HEK293 (cell line): ENCODE data around the gene WTIP.

Experiments
- CTCF ChIA-PET: fragments of 350-600 bp; formaldehyde crosslinking; extraction: SDS; loops from one replicate; lab custom pipeline; 2021; ENCODE audit warnings: antibody characterized with exemption; lab: Yijun Ruan, JAX
- POLR2A ChIA-PET: fragments of 300-600 bp; formaldehyde crosslinking; extraction: SDS; loops from one replicate; lab custom pipeline; 2020; ENCODE audit warnings: antibody characterized with exemption, inconsistent platforms; lab: Yijun Ruan, JAX
- H3K27ac ChIP-seq: fragments of 200-500 bp; sonication (Bioruptor generic); 2 replicates; pipeline ENCODE4 v1.5.1; 2014; ENCODE audit warnings: low read depth, low read length, control low read depth, inconsistent platforms; ENCODE audit errors: extremely low read depth
- H3K36me3 ChIP-seq, 2 experiments: fragments of 200-500 bp in 1 of 2; sonication (Bioruptor generic) in 1 of 2; 1 replicate in 1 of 2; 2 replicates in 1 of 2; pipeline ENCODE4 v1.5.1; 2014 to 2017; ENCODE audit warnings: inconsistent platforms in 2 of 2, low read length in 2 of 2; ENCODE audit not compliant: control insufficient read depth in 2 of 2, insufficient read depth in 1 of 2
- H3K4me1 ChIP-seq: fragments of 200-500 bp; sonication (Bioruptor generic); 2 replicates; pipeline ENCODE4 v1.5.1; 2014; ENCODE audit warnings: mild to moderate bottlenecking, low read length, inconsistent platforms; ENCODE audit not compliant: control insufficient read depth, insufficient read depth
- H3K4me3 ChIP-seq: 2 replicates; pipeline ENCODE4 v1.5.1; 2011; ENCODE audit warnings: low read depth, mild to moderate bottlenecking, control low read depth, low read length, moderate library complexity
- H3K9me3 ChIP-seq: fragments of 200-500 bp; sonication (Bioruptor generic); 2 replicates; pipeline ENCODE4 v1.5.1; 2014; ENCODE audit warnings: low read depth, low read length, inconsistent platforms; ENCODE audit not compliant: control insufficient read depth, insufficient read depth
- GLI4 ChIP-seq: fragments of 450-650 bp; formaldehyde crosslinking; IDR thresholded peaks from 2 replicates; pipeline ENCODE4 v1.5.1; 2016; ENCODE audit warnings: missing biosample characterization, missing genetic modification characterization
- KLF16 ChIP-seq: fragments of 450-650 bp; formaldehyde crosslinking; IDR thresholded peaks from 2 replicates; pipeline ENCODE4 v1.5.1; 2017; ENCODE audit warnings: missing biosample characterization, missing genetic modification characterization
- KLF8 ChIP-seq: fragments of 450-650 bp; formaldehyde crosslinking; IDR thresholded peaks from 2 replicates; pipeline ENCODE4 v1.5.1; 2016; ENCODE audit warnings: missing biosample characterization, missing genetic modification characterization
- ZBTB6 ChIP-seq: fragments of 450-650 bp; formaldehyde crosslinking; IDR thresholded peaks from 2 replicates; pipeline ENCODE4 v1.5.1; 2017; ENCODE audit warnings: missing biosample characterization, missing genetic modification characterization
- ZFP69B ChIP-seq: fragments of 450-650 bp; formaldehyde crosslinking; IDR thresholded peaks from 2 replicates; pipeline ENCODE4 v1.5.1; 2016; ENCODE audit warnings: missing biosample characterization, missing genetic modification characterization
- ZNF112 ChIP-seq: fragments of 450-650 bp; formaldehyde crosslinking; IDR thresholded peaks from 2 replicates; pipeline ENCODE4 v1.5.0; 2017; ENCODE audit warnings: missing biosample characterization, missing genetic modification characterization
- ZNF114 ChIP-seq: fragments of 450-650 bp; formaldehyde crosslinking; IDR thresholded peaks from 2 replicates; pipeline ENCODE4 v1.5.0; 2017; ENCODE audit warnings: missing biosample characterization, missing genetic modification characterization
- ZNF138 ChIP-seq: fragments of 450-650 bp; formaldehyde crosslinking; IDR thresholded peaks from 2 replicates; pipeline ENCODE4 v1.5.1; 2016; ENCODE audit warnings: missing biosample characterization, missing genetic modification characterization, borderline replicate concordance
- ZNF169 ChIP-seq: fragments of 450-650 bp; formaldehyde crosslinking; IDR thresholded peaks from 2 replicates; pipeline ENCODE4 v1.5.1; 2016; ENCODE audit warnings: missing biosample characterization, missing genetic modification characterization
- ZNF23 ChIP-seq: fragments of 450-650 bp; formaldehyde crosslinking; IDR thresholded peaks from 2 replicates; pipeline ENCODE4 v1.5.1; 2016; ENCODE audit warnings: missing biosample characterization, missing genetic modification characterization, borderline replicate concordance
- ZNF239 ChIP-seq: fragments of 450-650 bp; formaldehyde crosslinking; IDR thresholded peaks from 2 replicates; pipeline ENCODE4 v1.5.1; 2016; ENCODE audit warnings: missing biosample characterization, missing genetic modification characterization
- ZNF248 ChIP-seq: fragments of 450-650 bp; formaldehyde crosslinking; IDR thresholded peaks from 2 replicates; pipeline ENCODE4 v1.5.1; 2017; ENCODE audit warnings: missing biosample characterization, missing genetic modification characterization
- ZNF280C ChIP-seq: fragments of 450-650 bp; formaldehyde crosslinking; IDR thresholded peaks from 2 replicates; pipeline ENCODE4 v1.5.1; 2016; ENCODE audit warnings: missing biosample characterization, missing genetic modification characterization
- ZNF341 ChIP-seq: fragments of 450-650 bp; formaldehyde crosslinking; IDR thresholded peaks from 2 replicates; pipeline ENCODE4; 2016; ENCODE audit warnings: low read depth, missing biosample characterization, missing genetic modification characterization
- ZNF391 ChIP-seq: fragments of 450-650 bp; formaldehyde crosslinking; IDR thresholded peaks from 2 replicates; pipeline ENCODE4 v1.5.1; 2016; ENCODE audit warnings: low read depth, missing biosample characterization, missing genetic modification characterization, borderline replicate concordance
- ZNF398 ChIP-seq: fragments of 450-650 bp; formaldehyde crosslinking; IDR thresholded peaks from 2 replicates; pipeline ENCODE4 v1.5.1; 2017; ENCODE audit warnings: missing biosample characterization, missing genetic modification characterization
- ZNF404 ChIP-seq: fragments of 450-650 bp; formaldehyde crosslinking; IDR thresholded peaks from 2 replicates; pipeline ENCODE4 v1.5.1; 2017; ENCODE audit warnings: missing biosample characterization, missing genetic modification characterization
- ZNF488 ChIP-seq: fragments of 450-650 bp; formaldehyde crosslinking; IDR thresholded peaks from 2 replicates; pipeline ENCODE4 v1.5.1; 2016; ENCODE audit warnings: missing biosample characterization, missing genetic modification characterization
- ZNF529 ChIP-seq: fragments of 450-650 bp; formaldehyde crosslinking; IDR thresholded peaks from 2 replicates; pipeline ENCODE4 v1.5.1; 2017; ENCODE audit warnings: missing genetic modification characterization, missing biosample characterization; ENCODE audit not compliant: insufficient replicate concordance
- ZNF548 ChIP-seq: fragments of 450-650 bp; formaldehyde crosslinking; IDR thresholded peaks from 2 replicates; pipeline ENCODE4 v1.5.1; 2016; ENCODE audit warnings: missing biosample characterization, missing genetic modification characterization
- ZNF610 ChIP-seq: fragments of 450-650 bp; formaldehyde crosslinking; IDR thresholded peaks from 2 replicates; pipeline ENCODE4 v1.5.1; 2016; ENCODE audit warnings: missing biosample characterization, missing genetic modification characterization, borderline replicate concordance
- ZNF623 ChIP-seq: fragments of 450-650 bp; formaldehyde crosslinking; IDR thresholded peaks from 2 replicates; pipeline ENCODE4 v1.5.1; 2016; ENCODE audit warnings: missing biosample characterization, missing genetic modification characterization
- ZNF704 ChIP-seq: fragments of 450-650 bp; formaldehyde crosslinking; IDR thresholded peaks from 2 replicates; pipeline ENCODE4 v1.5.1; 2016; ENCODE audit warnings: missing biosample characterization, missing genetic modification characterization
- ZXDB ChIP-seq: fragments of 450-650 bp; formaldehyde crosslinking; IDR thresholded peaks from 2 replicates; pipeline ENCODE4 v1.5.1; 2016; ENCODE audit warnings: missing biosample characterization, missing genetic modification characterization

WTIP gene

GRCh38 chr19:34452723-34453122 lies 28.8 kb upstream of the WTIP start:
- Histone ChIP-seq H3K4me3 (no peak overlapping the region), H3K9me3 (no peaks in the 10 kb centered on the region)
- CTCF ChIA-PET, result interaction anchor here (0.6 to 1.8 kb wide), 7 partner anchors 18 to 672 kb away, joined by 3 to 6 read pairs (median 4); no protein-coding TSS in a partner anchor
- TF ChIP-seq ZNF404 (tag by site-specific recombination) (no peak), KLF8 (tag by site-specific recombination) (no peak), ZNF112 (tag by site-specific recombination) (no peak), ZNF239 (tag by site-specific recombination) (no peak), ZNF529 (tag by site-specific recombination) (no peak), ZNF610 (no peak)
- TF ChIP-seq, all 188 proteins: peak for 0
- H3K36me3 ChIP-seq, result peaks cover 83 to 100% of the 10 kb centered on the region in 2 experiments
- no peak overlapping the region for H3K27ac ChIP-seq
- no peaks in the 10 kb centered on the region for H3K4me1 ChIP-seq
- POLR2A ChIA-PET, result interaction anchor here (0.6 to 0.9 kb wide), 2 partner anchors 8 to 87 kb away, joined by 3 to 4 read pairs; no protein-coding TSS in a partner anchor

GRCh38 chr19:34454091-34454490 lies 27.5 kb upstream of the WTIP start:
- Histone ChIP-seq H3K27ac (no peak overlapping the region), H3K4me1 (no peaks in the 10 kb centered on the region), H3K9me3 (no peaks in the 10 kb centered on the region), H3K4me3 (no peak overlapping the region), H3K36me3 (peaks cover 81 to 100% of the 10 kb centered on the region in 2 experiments)
- POLR2A ChIA-PET, result interaction anchor here (0.6 kb wide), 2 partner anchors 111 to 348 kb away, joined by 3 read pairs; no protein-coding TSS in a partner anchor
- CTCF ChIA-PET, result no interaction called here
- no peak for TF ChIP-seq ZNF280C (tag by site-specific recombination)
- TF ChIP-seq GLI4 (tag by site-specific recombination), result no peak
- TF ChIP-seq ZXDB (tag by site-specific recombination), result no peak
- TF ChIP-seq ZNF239 (tag by site-specific recombination), result no peak
- TF ChIP-seq ZNF623, result no peak
- TF ChIP-seq ZNF704 (tag by site-specific recombination), result no peak
- TF ChIP-seq ZNF169 (tag by site-specific recombination), result no peak
- TF ChIP-seq ZNF488 (tag by site-specific recombination), result no peak
- no peak for TF ChIP-seq ZNF341
- TF ChIP-seq ZNF398 (tag by site-specific recombination), result no peak
- TF ChIP-seq ZBTB6, result no peak
- no peak for TF ChIP-seq ZNF548
- TF ChIP-seq ZNF114 (tag by site-specific recombination), result no peak
- TF ChIP-seq KLF16 (tag by site-specific recombination), result no peak
- no peak for TF ChIP-seq ZNF23 (tag by site-specific recombination)
- TF ChIP-seq ZNF391 (tag by site-specific recombination), result no peak
- no peak for TF ChIP-seq ZNF248
- no peak for TF ChIP-seq ZFP69B
- no peak for TF ChIP-seq ZNF138
